ENCODE data around the gene TRAFD1. TPM values are rescaled to one million over a fixed set of nuclear protein-coding genes. Genes with fewer than 3 reads are reported as not detected.

Gene TRAFD1
- total RNA-seq, 4 donors from 2014 or later: 28.2 to 37.7 (median 30.2) TPM

DNA sequence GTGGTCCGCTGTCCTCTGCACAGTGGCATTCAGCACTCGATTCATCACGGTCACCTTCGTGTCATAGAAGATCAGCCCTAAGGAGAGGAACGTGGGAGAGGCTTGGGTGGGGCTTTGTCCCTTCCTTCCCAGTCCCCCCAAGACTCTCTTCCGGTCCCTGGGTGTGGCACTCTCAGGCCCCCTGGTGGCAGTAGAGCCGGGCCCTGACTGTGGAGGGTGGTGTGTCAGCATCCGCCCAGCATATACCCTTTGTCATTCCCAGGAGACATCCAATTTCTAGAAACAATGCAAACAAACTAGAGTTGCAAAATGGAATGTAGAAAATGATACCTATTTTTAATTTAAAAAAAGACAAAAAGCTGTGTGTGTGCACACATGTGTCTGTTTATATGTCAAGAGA is 45.0 kb downstream of the TRAFD1 start:
- Histone ChIP-seq H3K36me3 (peaks cover 0 to 98% of the 10 kb centered on the region in 2 donors), H3K27ac (no peak overlapping the region)
- no peak for ATAC-seq

DNA sequence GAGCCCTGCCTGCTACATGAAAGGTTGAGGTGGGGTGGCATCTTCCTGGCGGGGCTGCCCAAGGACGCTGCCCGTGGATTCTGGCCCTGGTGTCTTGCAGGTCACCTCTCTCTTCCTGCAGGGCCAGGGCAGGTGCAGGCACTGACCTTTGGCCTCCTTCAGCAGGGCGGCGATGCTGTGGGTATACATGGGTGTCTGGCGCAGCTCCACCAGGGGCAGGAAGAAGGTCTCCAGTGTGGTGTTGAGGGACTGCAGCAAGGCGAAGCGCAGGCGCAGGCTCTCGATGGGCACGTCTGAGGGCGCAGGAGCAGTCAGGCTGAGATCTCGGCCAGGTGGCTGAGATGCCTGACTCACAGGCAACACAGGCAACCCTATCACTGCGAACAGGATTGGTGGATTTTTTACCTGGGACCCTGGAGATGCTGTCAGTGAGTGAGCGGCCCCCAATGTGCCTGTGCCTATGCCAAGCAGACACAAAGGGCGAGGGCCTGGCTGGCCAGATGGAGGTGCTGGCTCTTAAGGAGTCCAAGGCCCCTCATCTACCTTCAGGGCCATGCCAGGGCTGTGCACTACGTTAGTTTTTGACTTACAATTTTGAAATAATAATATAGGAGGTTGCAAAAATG is 45.7 kb downstream of the TRAFD1 start:
- H3K4me1 ChIP-seq: no peaks in the 10 kb centered on the region
- H3K36me3 ChIP-seq: peaks cover 0 to 99% of the 10 kb centered on the region in 2 donors
- H3K27ac ChIP-seq: no peak overlapping the region
- H3K9me3 ChIP-seq: no peaks in the 10 kb centered on the region
- WGBS, 2 donors (ENCODE audit: low coverage in 1 of 2): 72 to 86% methylated on average over 1 to 4 of the region's 17 CpGs
- no peak overlapping the region for H3K4me3 ChIP-seq
- H3K27me3 ChIP-seq: no peaks in the 10 kb centered on the region
- TF ChIP-seq EP300 (IDR thresholded peaks at IDR 0.05): no peak
- no peak for TF ChIP-seq CTCF (IDR thresholded peaks at IDR 0.05)
- TF ChIP-seq POLR2AphosphoS5 (IDR thresholded peaks at IDR 0.05): no peak
- no peak for TF ChIP-seq POLR2A (IDR thresholded peaks at IDR 0.05)
- ATAC-seq: no peak

More for the DNA sequence above, 45.0 kb downstream of the TRAFD1 start:
- Histone ChIP-seq H3K4me3 (no peak overlapping the region), H3K4me1 (no peaks in the 10 kb centered on the region), H3K27me3 (no peaks in the 10 kb centered on the region), H3K9me3 (no peaks in the 10 kb centered on the region)
- no peak for TF ChIP-seq POLR2A (IDR thresholded peaks at IDR 0.05)
- TF ChIP-seq CTCF (IDR thresholded peaks at IDR 0.05): peak in 3 of 4 experiments; percentile 27 to 41 (median 28)
- WGBS, 2 donors (ENCODE audit: low coverage in 1 of 2): 41 to 60% methylated on average over 5 to 6 of the region's 8 CpGs

- Histone ChIP-seq H3K36me3 (peaks cover 0 to 100% of the 10 kb centered on the region in 2 donors), H3K9me3 (no peaks in the 10 kb centered on the region), H3K4me3 (no peak overlapping the region), H3K27me3 (no peaks in the 10 kb centered on the region), H3K27ac (no peak overlapping the region), H3K4me1 (no peaks in the 10 kb centered on the region)
- no peak for ATAC-seq
- TF ChIP-seq POLR2A (IDR thresholded peaks at IDR 0.05) (no peak), CTCF (IDR thresholded peaks at IDR 0.05) (no peak), POLR2AphosphoS5 (IDR thresholded peaks at IDR 0.05) (no peak), EP300 (IDR thresholded peaks at IDR 0.05) (no peak)
- 95 to 100% methylated on average over 2 to 10 of the region's 21 CpGs for WGBS, 2 donors (ENCODE audit: low coverage in 1 of 2)
Measured at GRCh38 chr12:112172556-112173324, 47.4 kb downstream of the TRAFD1 start.

GRCh38 chr12:112175361-112176155 is 50.2 kb downstream of the TRAFD1 start:
- TF ChIP-seq POLR2A (IDR thresholded peaks at IDR 0.05): no peak
- TF ChIP-seq EP300 (IDR thresholded peaks at IDR 0.05): no peak
- TF ChIP-seq CTCF (IDR thresholded peaks at IDR 0.05): no peak
- TF ChIP-seq POLR2AphosphoS5 (IDR thresholded peaks at IDR 0.05): no peak
- Histone ChIP-seq H3K9me3 (no peaks in the 10 kb centered on the region), H3K27me3 (no peaks in the 10 kb centered on the region), H3K4me3 (no peak overlapping the region), H3K36me3 (peaks cover 0 to 100% of the 10 kb centered on the region in 2 donors), H3K4me1 (no peaks in the 10 kb centered on the region), H3K27ac (no peak overlapping the region)
- ATAC-seq: no peak
- WGBS, 2 donors (ENCODE audit: low coverage in 1 of 2): 65 to 90% methylated on average over 5 to 19 of the region's 20 CpGs
